Right lobe of liver (tissue), 4 donors: ENCODE data around the gene ELOVL5.

Source experiments
- CTCF ChIP-seq, 4 donors: fragments of 200-600 bp in 3 of 4; fragments of 450-650 bp in 1 of 4; IDR thresholded peaks; one replicate each; pipeline versions ENCODE4 v1.5.1 to v1.8.0; 2016 to 2022; ENCODE audit warnings: antibody characterized with exemption in 4 of 4, mild to moderate bottlenecking in 2 of 4
- POLR2A ChIP-seq: fragments of 450-650 bp; IDR thresholded peaks from one replicate; pipeline ENCODE4 v1.6.1; 2017; ENCODE audit warnings: antibody characterized with exemption, mild to moderate bottlenecking
- donor health status: DM: no; HTN: no; CAD: no.
- donor health status: DM: no; HTN: no; CAD: no.
- donor health status: DM: no; HTN: yes; CAD: no.

DNA sequence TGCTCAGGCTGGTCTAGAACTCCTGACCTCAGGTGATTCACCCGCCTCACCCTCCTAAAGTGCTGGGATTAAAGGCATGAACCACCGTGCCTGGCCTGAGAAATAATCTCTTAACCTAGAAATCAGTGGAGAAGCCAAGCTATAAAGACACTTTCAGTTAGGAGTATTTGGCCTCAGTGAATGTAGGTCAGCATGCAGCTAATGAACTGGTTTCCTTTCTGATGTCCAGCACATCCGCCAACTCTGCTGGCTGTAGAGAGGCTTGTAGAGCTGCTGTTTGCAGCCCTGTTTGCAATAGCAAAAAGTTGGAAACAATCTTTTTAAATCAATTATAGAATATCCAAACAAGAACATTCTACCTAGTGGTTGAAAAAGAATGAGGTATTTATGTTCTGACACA, 42.4 kb upstream of the ELOVL5 start:
- TF ChIP-seq CTCF (IDR thresholded peaks at IDR 0.05) (no peak), POLR2A (no peak)
